ENCODE measurements around the gene AGO4. TPM values are rescaled to one million over a fixed set of nuclear protein-coding genes. Genes with fewer than 3 reads are reported as not detected.

Gene AGO4
- total RNA-seq, 1 experiment from 2014 or later: 6.1 TPM

GRCh38 chr1:35882945-35883634 is 75.3 kb downstream of the AGO4 start, which contains the start of gene AGO1 (continued):
- TF ChIP-seq ZBTB33 (IDR thresholded peaks at IDR 0.05; ENCODE audit: extremely low read depth, insufficient replicate concordance, low read length) (no peak), YY1 (IDR thresholded peaks at IDR 0.05; ENCODE audit: extremely low read depth, insufficient replicate concordance, low read depth, low read length) (peak; percentile 64), CTCF (IDR thresholded peaks at IDR 0.05 in 2 of 3, conservative IDR thresholded peaks at IDR 0.05 in 1 of 3; ENCODE audit: borderline replicate concordance in 1 of 3, insufficient read depth in 1 of 3, low read depth in 2 of 3, low read length in 2 of 3) (peak; percentile 78 to 93 (median 79)), POLR2A (IDR thresholded peaks at IDR 0.05; ENCODE audit: borderline replicate concordance, extremely low read depth, insufficient read depth, insufficient read length) (peak; percentile 76), FOSL1 (IDR thresholded peaks at IDR 0.05; ENCODE audit: low read depth) (no peak), CBX3 (IDR thresholded peaks at IDR 0.05; ENCODE audit: low read depth) (peak; percentile 47), JUND (IDR thresholded peaks at IDR 0.05) (no peak), CEBPB (IDR thresholded peaks at IDR 0.05; ENCODE audit: low read depth) (no peak), EZH2 (IDR thresholded peaks at IDR 0.05) (no peak), SP1 (IDR thresholded peaks at IDR 0.05; ENCODE audit: low read depth) (no peak), SRF (IDR thresholded peaks at IDR 0.05; ENCODE audit: low read depth) (no peak), ZNF274 (IDR thresholded peaks at IDR 0.05; ENCODE audit: low read depth, low read length) (no peak)
- TF ChIP-seq, protein P1, sequence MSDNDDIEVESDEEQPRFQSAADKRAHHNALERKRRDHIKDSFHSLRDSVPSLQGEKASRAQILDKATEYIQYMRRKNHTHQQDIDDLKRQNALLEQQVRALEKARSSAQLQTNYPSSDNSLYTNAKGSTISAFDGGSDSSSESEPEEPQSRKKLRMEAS (IDR thresholded peaks at IDR 0.05): no peak
